ENCODE data around the gene F10. TPM values are rescaled to one million over a fixed set of nuclear protein-coding genes. Genes with fewer than 3 reads are reported as not detected.
"Not testable (repeated sequence)": the region's sequence is repeated elsewhere in the genome, so short reads cannot be mapped to it uniquely, and the experiment has no call there.

Gene F10
- total RNA-seq, 2 donors from 2014 or later = 18.7 to 32.4 TPM

DNA sequence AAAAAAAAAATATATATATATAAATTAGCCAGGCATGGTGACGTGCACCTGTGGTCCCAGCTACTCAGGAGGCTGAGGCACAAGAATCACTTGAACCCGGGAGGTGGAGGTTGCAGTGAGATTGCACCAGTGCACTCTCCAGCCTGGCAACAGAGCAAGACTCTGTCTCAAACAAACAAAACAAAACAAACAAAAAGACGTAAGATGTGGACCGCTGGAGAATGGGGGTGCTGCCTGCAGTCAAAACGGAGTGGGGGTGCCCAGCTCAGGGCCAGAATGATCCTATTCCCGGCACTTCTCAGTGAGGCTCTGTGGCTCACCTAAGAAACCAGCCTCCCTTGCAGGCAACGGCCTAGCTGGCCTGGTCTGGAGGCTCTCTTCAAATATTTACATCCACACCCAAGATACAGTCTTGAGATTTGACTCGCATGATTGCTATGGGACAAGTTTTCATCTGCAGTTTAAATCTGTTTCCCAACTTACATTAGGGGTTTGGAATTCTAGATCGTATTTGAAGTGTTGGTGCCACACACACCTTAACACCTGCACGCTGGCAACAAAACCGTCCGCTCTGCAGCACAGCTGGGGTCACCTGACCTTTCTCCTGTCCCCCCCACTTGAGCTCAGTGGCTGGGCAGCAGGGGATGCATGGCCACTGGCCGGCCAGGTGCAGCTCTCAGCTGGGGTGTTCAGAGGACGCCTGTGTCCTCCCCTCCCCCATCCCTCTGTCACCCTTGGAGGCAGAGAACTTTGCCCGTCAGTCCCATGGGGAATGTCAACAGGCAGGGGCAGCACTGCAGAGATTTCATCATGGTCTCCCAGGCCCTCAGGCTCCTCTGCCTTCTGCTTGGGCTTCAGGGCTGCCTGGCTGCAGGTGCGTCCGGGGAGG lies 17.3 kb upstream of the F10 start, which contains the start of gene F7:
TSS of gene F7 (plus strand) at position 760 of the 889 bp plus-strand sequence. CDS start at position 811, 51 bp downstream.
- Histone ChIP-seq H3K27me3 (ENCODE audit: control insufficient read depth, insufficient read depth, low read length, poor library complexity, severe bottlenecking) (peaks cover 13% of the 10 kb centered on the region), H3K36me3 (ENCODE audit: control insufficient read depth, insufficient read depth, low read length) (no peaks in the 10 kb centered on the region), H3K4me3 (ENCODE audit: low read length) (no peak within 1 kb of the TSS), H3K9ac (ENCODE audit: extremely low read depth, low read length, poor library complexity, severe bottlenecking) (no peak within 1 kb of the TSS), H3K4me1 (ENCODE audit: control insufficient read depth, insufficient read depth, low read length) (peaks cover 9% of the 10 kb centered on the region), H3K27ac (ENCODE audit: low read depth, low read length) (no peak within 1 kb of the TSS), H3K9me3 (ENCODE audit: control insufficient read depth, low read length) (no peaks in the 10 kb centered on the region)
- TF ChIP-seq, protein P1, sequence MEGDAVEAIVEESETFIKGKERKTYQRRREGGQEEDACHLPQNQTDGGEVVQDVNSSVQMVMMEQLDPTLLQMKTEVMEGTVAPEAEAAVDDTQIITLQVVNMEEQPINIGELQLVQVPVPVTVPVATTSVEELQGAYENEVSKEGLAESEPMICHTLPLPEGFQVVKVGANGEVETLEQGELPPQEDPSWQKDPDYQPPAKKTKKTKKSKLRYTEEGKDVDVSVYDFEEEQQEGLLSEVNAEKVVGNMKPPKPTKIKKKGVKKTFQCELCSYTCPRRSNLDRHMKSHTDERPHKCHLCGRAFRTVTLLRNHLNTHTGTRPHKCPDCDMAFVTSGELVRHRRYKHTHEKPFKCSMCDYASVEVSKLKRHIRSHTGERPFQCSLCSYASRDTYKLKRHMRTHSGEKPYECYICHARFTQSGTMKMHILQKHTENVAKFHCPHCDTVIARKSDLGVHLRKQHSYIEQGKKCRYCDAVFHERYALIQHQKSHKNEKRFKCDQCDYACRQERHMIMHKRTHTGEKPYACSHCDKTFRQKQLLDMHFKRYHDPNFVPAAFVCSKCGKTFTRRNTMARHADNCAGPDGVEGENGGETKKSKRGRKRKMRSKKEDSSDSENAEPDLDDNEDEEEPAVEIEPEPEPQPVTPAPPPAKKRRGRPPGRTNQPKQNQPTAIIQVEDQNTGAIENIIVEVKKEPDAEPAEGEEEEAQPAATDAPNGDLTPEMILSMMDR (conservative IDR thresholded peaks at IDR 0.05) = no peak
- H3K27ac Mint-ChIP-seq = peak within 1 kb of the TSS; percentile 44
- H3K4me3 Mint-ChIP-seq = no peak within 1 kb of the TSS
- peaks cover 8% of the 10 kb centered on the region for H3K9me3 Mint-ChIP-seq
- H3K27me3 Mint-ChIP-seq (ENCODE audit: insufficient read depth) = peaks cover 13% of the 10 kb centered on the region
- DNase-seq = no peak
- H3K4me1 Mint-ChIP-seq = peaks cover 13% of the 10 kb centered on the region
- peaks cover 3% of the 10 kb centered on the region for H3K36me3 Mint-ChIP-seq (ENCODE audit: low read depth)
- 78 to 96% methylated on average over 8 to 17 of the region's 17 CpGs for WGBS, 2 experiments (ENCODE audit: insufficient coverage in 1 of 2, insufficient read length in 1 of 2)

DNA sequence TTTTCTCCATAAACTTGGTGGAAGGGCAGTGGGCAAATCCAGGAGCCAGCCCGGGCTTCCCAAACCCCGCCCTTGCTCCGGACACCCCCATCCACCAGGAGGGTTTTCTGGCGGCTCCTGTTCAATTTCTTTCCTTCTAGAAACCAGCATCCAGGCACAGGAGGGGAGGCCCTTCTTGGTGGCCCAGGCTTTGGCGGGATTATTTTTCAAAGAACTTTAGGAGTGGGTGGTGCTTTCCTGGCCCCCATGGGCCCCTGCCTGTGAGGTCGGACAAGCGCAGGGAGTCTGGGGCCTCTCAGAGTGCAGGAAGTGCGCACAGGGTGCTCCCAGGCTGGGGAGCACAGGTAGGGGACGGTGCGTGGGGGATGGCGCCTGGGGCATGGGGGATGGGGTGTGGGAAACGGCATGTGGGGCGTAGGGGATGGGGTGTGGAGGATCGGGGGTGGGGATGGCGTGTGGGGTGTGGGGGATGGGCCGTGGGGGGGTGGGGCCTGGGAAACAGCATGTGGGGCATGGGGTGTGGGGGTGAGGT lies 16.6 kb upstream of the F10 start:
- DNase-seq = no peak
- H3K9me3 Mint-ChIP-seq = peaks cover 6% of the 10 kb centered on the region
- peaks cover 9% of the 10 kb centered on the region for H3K4me1 ChIP-seq (ENCODE audit: control insufficient read depth, insufficient read depth, low read length)
- H3K36me3 ChIP-seq (ENCODE audit: control insufficient read depth, insufficient read depth, low read length) = no peaks in the 10 kb centered on the region
- 80 to 87% methylated on average over 1 to 10 of the region's 16 CpGs for WGBS, 2 experiments (ENCODE audit: insufficient coverage in 1 of 2, insufficient read length in 1 of 2)
- H3K4me3 ChIP-seq (ENCODE audit: low read length) = no peak overlapping the region
- H3K27ac ChIP-seq (ENCODE audit: low read depth, low read length) = no peak overlapping the region
- H3K27me3 Mint-ChIP-seq (ENCODE audit: insufficient read depth) = peaks cover 19% of the 10 kb centered on the region
- H3K27ac Mint-ChIP-seq = peak overlapping the region; percentile 44
- H3K9me3 ChIP-seq (ENCODE audit: control insufficient read depth, low read length) = no peaks in the 10 kb centered on the region
- H3K4me1 Mint-ChIP-seq = peaks cover 13% of the 10 kb centered on the region
- peaks cover 3% of the 10 kb centered on the region for H3K36me3 Mint-ChIP-seq (ENCODE audit: low read depth)
- H3K9ac ChIP-seq (ENCODE audit: extremely low read depth, low read length, poor library complexity, severe bottlenecking) = no peak overlapping the region
- H3K4me3 Mint-ChIP-seq = no peak overlapping the region
- TF ChIP-seq, protein P1 (conservative IDR thresholded peaks at IDR 0.05) = no peak
- H3K27me3 ChIP-seq (ENCODE audit: control insufficient read depth, insufficient read depth, low read length, poor library complexity, severe bottlenecking) = peaks cover 20% of the 10 kb centered on the region

- peaks cover 13% of the 10 kb centered on the region for H3K4me1 Mint-ChIP-seq
- peaks cover 3% of the 10 kb centered on the region for H3K36me3 Mint-ChIP-seq (ENCODE audit: low read depth)
- peaks cover 9% of the 10 kb centered on the region for H3K4me1 ChIP-seq (ENCODE audit: control insufficient read depth, insufficient read depth, low read length)
- H3K27me3 Mint-ChIP-seq (ENCODE audit: insufficient read depth) = peaks cover 21% of the 10 kb centered on the region
- H3K9me3 Mint-ChIP-seq = peaks cover 6% of the 10 kb centered on the region
- no peak overlapping the region for H3K9ac ChIP-seq (ENCODE audit: extremely low read depth, low read length, poor library complexity, severe bottlenecking)
- WGBS, 2 experiments (ENCODE audit: insufficient coverage in 1 of 2, insufficient read length in 1 of 2) = 90 to 91% methylated on average over 10 to 18 of the region's 25 CpGs
- no peak overlapping the region for H3K4me3 ChIP-seq (ENCODE audit: low read length)
- no peak overlapping the region for H3K27ac ChIP-seq (ENCODE audit: low read depth, low read length)
- TF ChIP-seq, protein P1 (conservative IDR thresholded peaks at IDR 0.05) = no peak
- H3K9me3 ChIP-seq (ENCODE audit: control insufficient read depth, low read length) = no peaks in the 10 kb centered on the region
- peaks cover 27% of the 10 kb centered on the region for H3K27me3 ChIP-seq (ENCODE audit: control insufficient read depth, insufficient read depth, low read length, poor library complexity, severe bottlenecking)
- no peaks in the 10 kb centered on the region for H3K36me3 ChIP-seq (ENCODE audit: control insufficient read depth, insufficient read depth, low read length)
- H3K27ac Mint-ChIP-seq = no peak overlapping the region
- DNase-seq = no peak
- no peak overlapping the region for H3K4me3 Mint-ChIP-seq
Observed at GRCh38 chr13:113106711-113107351, 15.8 kb upstream of the F10 start.

- not testable (repeated sequence) for H3K36me3 Mint-ChIP-seq (ENCODE audit: low read depth); H3K4me3 Mint-ChIP-seq; H3K9ac ChIP-seq (ENCODE audit: extremely low read depth, low read length, poor library complexity, severe bottlenecking); H3K4me1 ChIP-seq (ENCODE audit: control insufficient read depth, insufficient read depth, low read length); H3K27ac ChIP-seq (ENCODE audit: low read depth, low read length); H3K4me3 ChIP-seq (ENCODE audit: low read length); H3K9me3 Mint-ChIP-seq; H3K9me3 ChIP-seq (ENCODE audit: control insufficient read depth, low read length); H3K27ac Mint-ChIP-seq; H3K36me3 ChIP-seq (ENCODE audit: control insufficient read depth, insufficient read depth, low read length)
- H3K27me3 Mint-ChIP-seq (ENCODE audit: insufficient read depth) = peaks cover 21% of the 10 kb centered on the region
- WGBS, 2 experiments (ENCODE audit: insufficient coverage in 1 of 2, insufficient read length in 1 of 2) = 93 to 98% methylated on average over 6 to 18 of the region's 27 CpGs
- H3K27me3 ChIP-seq (ENCODE audit: control insufficient read depth, insufficient read depth, low read length, poor library complexity, severe bottlenecking) = peaks cover 41% of the 10 kb centered on the region
- peak; percentile 11 for DNase-seq
- peaks cover 13% of the 10 kb centered on the region for H3K4me1 Mint-ChIP-seq
Observed at GRCh38 chr13:113108521-113108920, 14.1 kb upstream of the F10 start.
